Measurements from ENCODE around the gene SDCCAG8. TPM values are rescaled to one million over a fixed set of nuclear protein-coding genes. Genes with fewer than 3 reads are reported as not detected.

The SDCCAG8 gene
- total and polyA plus RNA-seq, 4 donors = 25.4 to 96.7 (median 48.2) TPM

DNA sequence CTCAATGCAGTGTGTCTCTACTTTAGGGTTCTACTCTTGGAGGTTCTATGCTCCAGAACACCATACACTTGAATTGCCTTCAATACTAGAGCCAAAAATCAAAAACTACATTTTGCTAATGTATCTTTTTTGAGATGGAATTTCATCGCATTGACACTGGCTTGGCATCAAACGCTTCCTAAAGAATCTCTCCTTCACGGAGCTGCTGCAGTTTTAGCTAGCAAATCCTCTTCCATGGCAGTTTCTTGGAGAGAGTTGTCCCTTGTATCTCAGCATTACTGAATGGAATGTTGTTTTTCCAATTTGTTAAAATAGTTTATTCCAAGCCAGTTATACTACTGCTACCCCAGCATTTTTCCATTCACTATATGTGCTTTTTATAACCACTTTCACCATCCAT, 17.7 kb downstream of the SDCCAG8 start:
- Histone ChIP-seq H3K27me3 (ENCODE audit: control insufficient read depth in 3 of 3, insufficient read depth in 3 of 3, low read length in 2 of 3) (no peaks in the 10 kb centered on the region), H3K4me3 (no peak overlapping the region), H3K9ac (ENCODE audit: insufficient read depth in 1 of 2, low read length in 2 of 2) (no peak overlapping the region), H3K4me1 (ENCODE audit: control insufficient read depth in 5 of 5, insufficient read depth in 5 of 5, low read length in 5 of 5) (peaks cover 0 to 10% (median 3%) of the 10 kb centered on the region in 5 donors), H3K36me3 (ENCODE audit: control insufficient read depth in 4 of 4, insufficient read depth in 4 of 4, low read length in 4 of 4) (peaks cover 4 to 22% (median 14%) of the 10 kb centered on the region in 4 donors), H3K9me3 (ENCODE audit: control insufficient read depth in 4 of 4, insufficient read depth in 3 of 4, low read length in 3 of 4) (peaks cover 0 to 5% (median under 1%) of the 10 kb centered on the region in 4 donors), H3K27ac (ENCODE audit: low read depth in 1 of 2, low read length in 1 of 2) (no peak overlapping the region)
- 87 to 95% methylated on average over 3 of the region's 3 CpGs for WGBS, 2 donors
- TF ChIP-seq, protein P1, sequence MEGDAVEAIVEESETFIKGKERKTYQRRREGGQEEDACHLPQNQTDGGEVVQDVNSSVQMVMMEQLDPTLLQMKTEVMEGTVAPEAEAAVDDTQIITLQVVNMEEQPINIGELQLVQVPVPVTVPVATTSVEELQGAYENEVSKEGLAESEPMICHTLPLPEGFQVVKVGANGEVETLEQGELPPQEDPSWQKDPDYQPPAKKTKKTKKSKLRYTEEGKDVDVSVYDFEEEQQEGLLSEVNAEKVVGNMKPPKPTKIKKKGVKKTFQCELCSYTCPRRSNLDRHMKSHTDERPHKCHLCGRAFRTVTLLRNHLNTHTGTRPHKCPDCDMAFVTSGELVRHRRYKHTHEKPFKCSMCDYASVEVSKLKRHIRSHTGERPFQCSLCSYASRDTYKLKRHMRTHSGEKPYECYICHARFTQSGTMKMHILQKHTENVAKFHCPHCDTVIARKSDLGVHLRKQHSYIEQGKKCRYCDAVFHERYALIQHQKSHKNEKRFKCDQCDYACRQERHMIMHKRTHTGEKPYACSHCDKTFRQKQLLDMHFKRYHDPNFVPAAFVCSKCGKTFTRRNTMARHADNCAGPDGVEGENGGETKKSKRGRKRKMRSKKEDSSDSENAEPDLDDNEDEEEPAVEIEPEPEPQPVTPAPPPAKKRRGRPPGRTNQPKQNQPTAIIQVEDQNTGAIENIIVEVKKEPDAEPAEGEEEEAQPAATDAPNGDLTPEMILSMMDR (IDR thresholded peaks at IDR 0.05; ENCODE audit: control extremely low read depth, extremely low read depth) = no peak
- DNase-seq (no peak), ATAC-seq (ENCODE audit: insufficient read depth, low FRiP score) (no peak)

- no peak overlapping the region for H3K9ac ChIP-seq (ENCODE audit: insufficient read depth in 1 of 2, low read length in 2 of 2)
- no peak overlapping the region for H3K27ac ChIP-seq (ENCODE audit: low read depth in 1 of 2, low read length in 1 of 2)
- peaks cover 0 to 5% (median under 1%) of the 10 kb centered on the region in 4 donors for H3K9me3 ChIP-seq (ENCODE audit: control insufficient read depth in 4 of 4, insufficient read depth in 3 of 4, low read length in 3 of 4)
- WGBS, 2 donors = 92 to 98% methylated on average over 2 of the region's 2 CpGs
- TF ChIP-seq, protein P1 (IDR thresholded peaks at IDR 0.05; ENCODE audit: control extremely low read depth, extremely low read depth) = no peak
- ATAC-seq (ENCODE audit: insufficient read depth, low FRiP score) (no peak), DNase-seq (no peak)
- no peaks in the 10 kb centered on the region for H3K27me3 ChIP-seq (ENCODE audit: control insufficient read depth in 3 of 3, insufficient read depth in 3 of 3, low read length in 2 of 3)
- H3K4me3 ChIP-seq = no peak overlapping the region
- peaks cover 0 to 5% (median 2%) of the 10 kb centered on the region in 5 donors for H3K4me1 ChIP-seq (ENCODE audit: control insufficient read depth in 5 of 5, insufficient read depth in 5 of 5, low read length in 5 of 5)
- peaks cover 4 to 22% (median 14%) of the 10 kb centered on the region in 4 donors for H3K36me3 ChIP-seq (ENCODE audit: control insufficient read depth in 4 of 4, insufficient read depth in 4 of 4, low read length in 4 of 4)
Measured at GRCh38 chr1:243273945-243274344, 18.1 kb downstream of the SDCCAG8 start.

DNA sequence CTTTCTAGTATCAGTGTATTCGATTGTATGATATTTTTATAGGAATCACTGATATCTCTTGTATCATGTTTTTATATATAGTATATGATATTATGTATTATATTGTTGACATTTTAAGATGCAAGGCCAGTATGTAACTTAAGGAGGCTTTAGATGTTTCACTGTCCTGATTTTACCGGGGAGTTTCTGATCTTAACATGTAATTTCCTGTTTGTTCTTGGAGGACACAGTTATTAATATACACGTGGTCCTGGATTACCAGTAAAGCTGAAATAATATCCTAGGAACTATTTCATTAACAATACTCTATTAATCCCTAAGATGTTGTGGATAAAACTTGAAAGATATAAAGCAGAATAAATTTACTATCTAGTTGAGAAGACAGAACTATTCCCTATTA, 19.5 kb downstream of the SDCCAG8 start:
- ATAC-seq (ENCODE audit: insufficient read depth, low FRiP score) = no peak
- no peak overlapping the region for H3K4me3 ChIP-seq
- H3K4me1 ChIP-seq (ENCODE audit: control insufficient read depth in 5 of 5, insufficient read depth in 5 of 5, low read length in 5 of 5) = peaks cover 0 to 4% (median 0%) of the 10 kb centered on the region in 5 donors
- WGBS, 2 donors = 73 to 83% methylated on average over 3 of the region's 3 CpGs
- no peak overlapping the region for H3K9ac ChIP-seq (ENCODE audit: insufficient read depth in 1 of 2, low read length in 2 of 2)
- peaks cover 4 to 22% (median 16%) of the 10 kb centered on the region in 4 donors for H3K36me3 ChIP-seq (ENCODE audit: control insufficient read depth in 4 of 4, insufficient read depth in 4 of 4, low read length in 4 of 4)
- H3K27me3 ChIP-seq (ENCODE audit: control insufficient read depth in 3 of 3, insufficient read depth in 3 of 3, low read length in 2 of 3) = no peaks in the 10 kb centered on the region
- DNase-seq = no peak
- H3K27ac ChIP-seq (ENCODE audit: low read depth in 1 of 2, low read length in 1 of 2) = no peak overlapping the region
- peaks cover 0 to 5% (median under 1%) of the 10 kb centered on the region in 4 donors for H3K9me3 ChIP-seq (ENCODE audit: control insufficient read depth in 4 of 4, insufficient read depth in 3 of 4, low read length in 3 of 4)
- TF ChIP-seq, protein P1 (IDR thresholded peaks at IDR 0.05; ENCODE audit: control extremely low read depth, extremely low read depth) = no peak
